ENCODE data around the gene NUDCD3.

DNA sequence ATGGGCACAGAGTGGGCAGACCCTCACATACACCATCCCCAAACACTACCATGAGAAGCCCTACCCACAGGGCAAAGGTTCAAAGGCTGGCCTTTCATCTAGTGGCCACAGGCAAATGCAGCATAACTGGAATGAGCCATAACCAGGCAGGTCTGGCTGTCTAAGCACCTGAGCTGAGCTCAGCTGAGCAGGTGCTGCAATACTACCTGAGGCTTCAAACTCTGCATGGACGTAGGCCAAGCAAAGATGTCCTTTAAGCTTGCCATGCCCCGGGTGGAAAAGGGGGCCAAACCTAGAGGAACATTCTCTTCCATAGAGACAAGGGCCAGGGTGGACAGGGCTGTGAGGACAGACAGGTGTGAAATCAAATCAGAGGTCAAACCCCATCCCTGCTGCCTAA is 99.8 kb downstream of the NUDCD3 start:
- no peak for TF ChIP-seq GATA2 (IDR thresholded peaks at IDR 0.05; ENCODE audit: low read depth, low read length)
- no peak for TF ChIP-seq GATA3 (IDR thresholded peaks at IDR 0.05; ENCODE audit: low read depth, low read length)
